HCT116 (cell line): ENCODE results near the gene SLC25A47. TPM values are rescaled to one million over a fixed set of nuclear protein-coding genes. Genes with fewer than 3 reads are reported as not detected.

Source experiments
- ATAC-seq: fragments of 200-7000 bp; cut with Tn5 transposase; 2 replicates; pipeline ENCODE4 v1.9.1; 2020; ENCODE audit warnings: mild to moderate bottlenecking, moderate library complexity
- BruUV-seq: library from RNA; stranded (reverse); fragments of 400-500 nt; replicated peaks from 2 replicates; lab custom pipeline; 2021; lab: Mats Ljungman, UMichigan
- CTCF ChIA-PET: fragments of 300-600 bp; sonication (Branson Sonifier 250); formaldehyde crosslinking; loops from one replicate; lab custom pipeline; 2021; ENCODE audit warnings: antibody characterized with exemption; lab: Charles Lee
- POLR2A ChIA-PET: fragments of 300-600, 350-600 bp; sonication (Branson Sonifier 250); formaldehyde crosslinking; loops from one replicate; lab custom pipeline; 2021; ENCODE audit warnings: antibody characterized with exemption; lab: Charles Lee
- RAD21 ChIA-PET, 2 experiments: fragments of 300-600 bp; sonication (Branson Sonifier 250); formaldehyde crosslinking; loops; one replicate each; lab custom pipeline; 2023; ENCODE audit warnings: low total read pairs in 2 of 2; ENCODE audit not compliant: uncharacterized antibody in 2 of 2, unreplicated experiment in 2 of 2, low non-redundant PET in 1 of 2; lab: Charles Lee
- DNase-seq: peaks from one replicate; pipeline ENCODE4 v3.0.0-alpha.2; 2010; ENCODE audit warnings: low read depth, low spot score
- H2AFZ ChIP-seq: fragments of 200-600 bp; shearing (Covaris generic), sonication (generic); 2 replicates; pipeline ENCODE4 v1.6.1; 2017; ENCODE audit warnings: low read depth, mixed run types, mixed read lengths, antibody characterized with exemption, low read length; ENCODE audit not compliant: poor library complexity, severe bottlenecking
- H3K27ac ChIP-seq: 2 replicates; pipeline ENCODE4 v1.5.1; 2012; ENCODE audit warnings: low read depth, low read length
- H3K27me3 ChIP-seq: fragments of 200-600 bp; sonication (generic); 2 replicates; pipeline ENCODE4 v1.6.1; 2016; ENCODE audit warnings: mixed run types, low read length, mixed read lengths; ENCODE audit not compliant: insufficient read depth
- H3K36me3 ChIP-seq, 2 experiments: fragments of 200-500 bp in 1 of 2; fragments of 200-600 bp in 1 of 2; sonication (Bioruptor generic) in 1 of 2; sonication (generic) in 1 of 2; 2 replicates each; pipeline versions ENCODE4 v1.5.1 to v1.6.1; 2014 to 2016; ENCODE audit warnings: low read length in 2 of 2, inconsistent platforms in 1 of 2, mixed read lengths in 1 of 2, mixed run types in 1 of 2; ENCODE audit not compliant: insufficient read depth in 2 of 2, control insufficient read depth in 1 of 2
- H3K4me1 ChIP-seq, 2 experiments: fragments of 200-600 bp in 1 of 2; sonication (generic) in 1 of 2; 2 replicates each; pipeline versions ENCODE4 v1.5.1 to v1.6.1; 2012 to 2017; ENCODE audit warnings: low read length in 2 of 2, inconsistent platforms in 1 of 2, mild to moderate bottlenecking in 1 of 2, mixed read lengths in 1 of 2, mixed run types in 1 of 2, moderate library complexity in 1 of 2; ENCODE audit not compliant: insufficient read depth in 2 of 2, control insufficient read depth in 1 of 2
- H3K4me2 ChIP-seq: fragments of 200-600 bp; sonication (generic); 2 replicates; pipeline ENCODE4 v1.6.1; 2017; ENCODE audit warnings: mixed run types, low read length, mixed read lengths
- H3K4me3 ChIP-seq, 2 experiments: fragments of 200-600 bp in 1 of 2; sonication (generic) in 1 of 2; replicated peaks in 1 of 2; 2 replicates each; pipeline ENCODE4 v1.5.1; 2011 to 2016; ENCODE audit warnings: low read length in 2 of 2, control low read depth in 1 of 2, low read depth in 1 of 2, mild to moderate bottlenecking in 1 of 2, mixed read lengths in 1 of 2, mixed run types in 1 of 2
- H3K79me2 ChIP-seq: fragments of 200-600 bp; sonication (generic); 2 replicates; pipeline ENCODE4 v1.6.1; 2017; ENCODE audit warnings: mild to moderate bottlenecking, mixed run types, low read length, moderate library complexity, mixed read lengths; ENCODE audit not compliant: insufficient read depth
- H3K9ac ChIP-seq: fragments of 200-600 bp; sonication (generic); 2 replicates; pipeline ENCODE4 v1.6.1; 2016; ENCODE audit warnings: low read length, mixed read lengths
- H3K9me2 ChIP-seq: fragments of 200-600 bp; sonication (generic), shearing (Covaris generic); 2 replicates; pipeline ENCODE4 v1.6.1; 2017; ENCODE audit warnings: mixed run types, mild to moderate bottlenecking, moderate library complexity; ENCODE audit not compliant: insufficient read depth
- H3K9me3 ChIP-seq, 2 experiments: fragments of 200-500 bp in 1 of 2; fragments of 200-600 bp in 1 of 2; sonication (Bioruptor generic) in 1 of 2; sonication (generic) in 1 of 2; 2 replicates each; pipeline ENCODE4 v1.6.1; 2014 to 2017; ENCODE audit warnings: low read length in 2 of 2, mixed read lengths in 2 of 2, inconsistent platforms in 1 of 2, low read depth in 1 of 2, mild to moderate bottlenecking in 1 of 2, mixed run types in 1 of 2, moderate library complexity in 1 of 2; ENCODE audit not compliant: control insufficient read depth in 1 of 2, insufficient read depth in 1 of 2
- H4K20me1 ChIP-seq: fragments of 200-600 bp; sonication (generic), shearing (Covaris generic); 2 replicates; pipeline ENCODE4 v1.6.1; 2017; ENCODE audit warnings: mixed run types, mild to moderate bottlenecking, moderate library complexity; ENCODE audit not compliant: insufficient read depth
- ATF3 ChIP-seq: IDR thresholded peaks from 2 replicates; pipeline ENCODE4 v1.6.1; 2012
- CBX3 ChIP-seq: IDR thresholded peaks from 2 replicates; pipeline ENCODE4 v1.6.1; 2012; ENCODE audit warnings: low read depth
- CEBPB ChIP-seq: IDR thresholded peaks from 2 replicates; pipeline ENCODE4 v1.6.1; 2012; ENCODE audit warnings: low read depth
- CTCF ChIP-seq, 3 experiments: fragments of 200-600 bp in 1 of 3; sonication (generic) in 1 of 3; IDR thresholded peaks in 2 of 3; conservative IDR thresholded peaks in 1 of 3; 2 replicates each; pipeline ENCODE4 v1.5.1; 2012 to 2017; ENCODE audit warnings: low read depth in 2 of 3, low read length in 2 of 3, antibody characterized with exemption in 1 of 3, borderline replicate concordance in 1 of 3, control low read depth in 1 of 3, mild to moderate bottlenecking in 1 of 3, mixed read lengths in 1 of 3, mixed run types in 1 of 3, moderate library complexity in 1 of 3; ENCODE audit not compliant: insufficient read depth in 1 of 3
- EGR1 ChIP-seq: IDR thresholded peaks from 2 replicates; pipeline ENCODE4 v1.6.1; 2012; ENCODE audit warnings: low read depth
- JUND ChIP-seq: IDR thresholded peaks from 2 replicates; pipeline ENCODE4 v1.6.1; 2012
- POLR2A ChIP-seq: IDR thresholded peaks from 2 replicates; pipeline ENCODE4 v1.7.0; 2011; ENCODE audit warnings: borderline replicate concordance; ENCODE audit not compliant: insufficient read depth, insufficient read length; ENCODE audit errors: extremely low read depth
- RAD21 ChIP-seq: IDR thresholded peaks from 2 replicates; pipeline ENCODE4 v1.6.1; 2012; ENCODE audit warnings: low read depth, mild to moderate bottlenecking
- REST ChIP-seq: IDR thresholded peaks from 2 replicates; pipeline ENCODE4 v1.6.1; 2012; ENCODE audit warnings: low read depth
- SIN3A ChIP-seq: IDR thresholded peaks from 2 replicates; pipeline ENCODE4 v1.6.1; 2012; ENCODE audit warnings: low read depth
- SP1 ChIP-seq: IDR thresholded peaks from 2 replicates; pipeline ENCODE4 v1.6.1; 2012; ENCODE audit warnings: low read depth
- SRF ChIP-seq: IDR thresholded peaks from 2 replicates; pipeline ENCODE4 v1.6.1; 2012; ENCODE audit warnings: low read depth
- YY1 ChIP-seq: IDR thresholded peaks from 2 replicates; pipeline ENCODE4 v1.6.1; 2011; ENCODE audit warnings: low read length, low read depth, moderate library complexity, mild to moderate bottlenecking; ENCODE audit not compliant: insufficient replicate concordance; ENCODE audit errors: extremely low read depth
- ZBTB33 ChIP-seq: IDR thresholded peaks from 2 replicates; pipeline ENCODE4 v1.6.1; 2011; ENCODE audit warnings: mild to moderate bottlenecking, low read length, moderate library complexity; ENCODE audit not compliant: insufficient replicate concordance; ENCODE audit errors: extremely low read depth
- ZFX ChIP-seq: fragments of 450-650 bp; IDR thresholded peaks from 2 replicates; pipeline ENCODE4 v1.6.1; 2017
- ZNF274 ChIP-seq: fragments of 200-500 bp; sonication (Bioruptor generic); IDR thresholded peaks from 2 replicates; pipeline ENCODE4 v1.6.1; 2014; ENCODE audit warnings: mild to moderate bottlenecking, low read depth, low read length, inconsistent platforms
- intact Hi-C: fragments of 100-400 bp; cut with micrococcal nuclease; formaldehyde crosslinking; loops from 2 replicates; pipeline ENCODE4 v1.10.0; 2022
- total RNA-seq: library from RNA; stranded (reverse); gene quantifications from one replicate; pipeline ENCODE4 v1.2.1, GENCODE V29; 2021; ENCODE audit not compliant: unreplicated experiment

Gene SLC25A47
- total RNA-seq, 1 experiment from 2014 or later: 0.17 TPM

- POLR2A ChIA-PET: no interaction called here
- H3K4me1 ChIP-seq: no peaks in the 10 kb centered on the region
- no peak overlapping the region for H3K4me2 ChIP-seq
- H3K9me2 ChIP-seq: no peaks in the 10 kb centered on the region
- H3K4me3 ChIP-seq: no peak overlapping the region
- no peaks in the 10 kb centered on the region for H3K79me2 ChIP-seq
- no peak overlapping the region for H3K27ac ChIP-seq
- H3K9me3 ChIP-seq: no peaks in the 10 kb centered on the region
- no peak for DNase-seq
- intact Hi-C loops: no loop called here
- RAD21 ChIA-PET: no interaction called here
- H3K27me3 ChIP-seq: no peaks in the 10 kb centered on the region
- H3K36me3 ChIP-seq: peaks cover 10 to 15% of the 10 kb centered on the region in 2 experiments; a peak in 3 of 4 replicates
- no peak overlapping the region for H3K9ac ChIP-seq
- ATAC-seq: no peak
- H2AFZ ChIP-seq: no peak overlapping the region
- CTCF ChIA-PET: no interaction called here
- TF ChIP-seq SRF (no peak), ZBTB33 (no peak), EGR1 (no peak), ATF3 (no peak), RAD21 (no peak), YY1 (no peak), CTCF (IDR thresholded peaks at IDR 0.05 in 2 of 3, conservative IDR thresholded peaks at IDR 0.05 in 1 of 3; ENCODE audit: borderline replicate concordance in 1 of 3, insufficient read depth in 1 of 3, low read depth in 2 of 3, low read length in 2 of 3) (no peak), CEBPB (no peak), SIN3A (no peak), JUND (no peak), SP1 (no peak), POLR2A (no peak), ZFX (no peak), REST (no peak), CBX3 (no peak), ZNF274 (no peak)
- TF ChIP-seq, all 23 proteins: peak for 0
- no peaks in the 10 kb centered on the region for H4K20me1 ChIP-seq
- BruUV-seq: no TSS peak
These were observed 27.3 kb downstream of the SLC25A47 start for GRCh38 chr14:100350276-100350926.
